ENCODE measurements around the gene ADAMTSL5.
"Not testable (repeated sequence)": the region's sequence is repeated elsewhere in the genome, so short reads cannot be mapped to it uniquely, and the experiment has no call there.

The ADAMTSL5 gene

GRCh38 chr19:1524287-1524971, 11.6 kb upstream of the ADAMTSL5 start:
- Mint-ChIP-seq H3K4me1 (ENCODE audit: low read depth) (peaks cover 6% of the 10 kb centered on the region), H3K27me3 (peaks cover 17% of the 10 kb centered on the region), H3K27ac (no peak overlapping the region), H3K9me3 (ENCODE audit: low read depth) (no peaks in the 10 kb centered on the region), H3K36me3 (no peaks in the 10 kb centered on the region), H3K4me3 (peak overlapping the region; percentile 64)

DNA sequence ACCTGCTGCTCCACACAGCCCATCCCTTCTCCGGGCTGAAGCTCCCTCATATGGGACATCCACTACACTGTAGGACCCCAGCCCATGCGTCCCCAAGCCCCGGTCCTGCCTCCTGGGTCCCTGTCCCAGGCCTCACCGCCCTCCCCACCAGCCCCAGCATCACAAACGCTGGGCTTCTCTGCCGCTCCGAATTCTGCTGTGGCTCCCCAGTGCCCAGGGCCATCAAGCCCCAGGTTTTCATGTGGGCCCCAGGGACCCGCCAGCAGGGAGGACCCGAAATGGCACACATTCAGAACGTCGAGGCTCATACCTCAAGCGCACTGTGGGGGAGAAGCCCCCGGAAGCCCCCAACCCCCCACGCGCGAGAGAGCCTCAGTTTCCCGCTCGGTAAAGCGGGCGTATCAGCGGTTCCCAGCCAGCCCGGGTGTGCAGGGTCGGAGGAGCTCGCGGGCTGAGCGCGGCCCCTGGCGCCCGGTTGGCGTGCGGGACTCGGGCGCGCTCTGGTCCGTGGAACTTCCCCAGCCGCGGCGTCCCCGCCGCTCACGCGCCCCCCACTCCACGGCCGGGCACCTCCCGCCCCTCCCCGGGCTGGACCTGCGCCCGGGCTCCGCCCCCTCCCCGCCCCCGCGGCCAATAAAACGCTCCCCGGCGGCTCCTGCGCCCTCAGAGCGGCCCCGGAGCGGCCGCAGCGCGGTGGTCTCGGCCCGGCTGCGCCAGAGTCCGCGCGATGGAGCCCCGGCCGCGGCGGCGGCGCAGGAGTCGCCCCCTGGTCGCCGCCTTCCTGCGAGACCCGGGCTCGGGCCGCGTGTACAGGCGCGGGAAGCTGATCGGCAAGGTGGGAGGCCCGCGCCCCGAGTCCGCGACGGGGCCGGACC, 10.8 kb upstream of the ADAMTSL5 start, which contains the start of gene PLK5:
TSS of gene PLK5 (plus strand) at position 666 of the 875 bp plus-strand sequence. CDS start 2,920 bp downstream, outside the sequence.
- H3K4me1 Mint-ChIP-seq (ENCODE audit: low read depth) = peaks cover 6% of the 10 kb centered on the region
- peak within 1 kb of the TSS; percentile 64 for H3K4me3 Mint-ChIP-seq
- no peaks in the 10 kb centered on the region for H3K36me3 Mint-ChIP-seq
- H3K9me3 Mint-ChIP-seq (ENCODE audit: low read depth) = no peaks in the 10 kb centered on the region
- peaks cover 17% of the 10 kb centered on the region for H3K27me3 Mint-ChIP-seq
- no peak within 1 kb of the TSS for H3K27ac Mint-ChIP-seq

GRCh38 chr19:1522838-1523237, 10.0 kb upstream of the ADAMTSL5 start:
- no peaks in the 10 kb centered on the region for H3K9me3 Mint-ChIP-seq (ENCODE audit: low read depth)
- no peak overlapping the region for H3K4me3 Mint-ChIP-seq
- H3K4me1 Mint-ChIP-seq (ENCODE audit: low read depth) = peaks cover 6% of the 10 kb centered on the region

GRCh38 chr19:1522061-1522460, 9.2 kb upstream of the ADAMTSL5 start:
- Mint-ChIP-seq H3K4me1 (ENCODE audit: low read depth) (peaks cover 6% of the 10 kb centered on the region), H3K27ac (no peak overlapping the region), H3K4me3 (no peak overlapping the region), H3K9me3 (ENCODE audit: low read depth) (no peaks in the 10 kb centered on the region), H3K36me3 (no peaks in the 10 kb centered on the region), H3K27me3 (peaks cover 17% of the 10 kb centered on the region)

More at GRCh38 chr19:1522838-1523237, 10.0 kb upstream of the ADAMTSL5 start:
- Mint-ChIP-seq H3K27ac (no peak overlapping the region), H3K27me3 (peaks cover 17% of the 10 kb centered on the region), H3K36me3 (no peaks in the 10 kb centered on the region)

DNA sequence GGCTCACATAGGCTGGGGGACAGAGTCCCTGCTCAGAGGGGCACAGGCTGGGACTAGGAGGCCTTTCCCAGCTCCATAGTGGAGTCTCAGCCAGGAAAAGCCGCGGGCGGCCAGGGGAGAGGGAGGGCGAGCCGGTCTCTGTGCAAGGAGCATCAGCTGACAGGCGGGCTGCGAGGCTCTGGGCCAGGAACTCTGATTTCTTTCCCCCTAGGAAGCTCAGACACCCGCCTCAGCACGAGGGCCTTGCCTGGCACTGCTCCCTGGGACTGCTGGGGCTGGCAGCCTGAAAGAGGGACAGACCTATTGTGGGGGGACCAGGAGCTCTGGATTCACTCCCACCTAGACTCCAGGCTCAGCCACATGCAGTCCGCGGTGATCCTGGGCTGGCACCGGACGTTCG, 8.8 kb upstream of the ADAMTSL5 start:
- H3K4me3 Mint-ChIP-seq = no peak overlapping the region
- H3K27me3 Mint-ChIP-seq = peaks cover 17% of the 10 kb centered on the region
- H3K9me3 Mint-ChIP-seq (ENCODE audit: low read depth) = no peaks in the 10 kb centered on the region
- peaks cover 6% of the 10 kb centered on the region for H3K4me1 Mint-ChIP-seq (ENCODE audit: low read depth)
- H3K36me3 Mint-ChIP-seq = no peaks in the 10 kb centered on the region
- H3K27ac Mint-ChIP-seq = no peak overlapping the region

GRCh38 chr19:1520203-1520780, 7.5 kb upstream of the ADAMTSL5 start:
- no peaks in the 10 kb centered on the region for H3K9me3 Mint-ChIP-seq (ENCODE audit: low read depth)
- H3K4me3 Mint-ChIP-seq = no peak overlapping the region
- no peaks in the 10 kb centered on the region for H3K36me3 Mint-ChIP-seq
- peaks cover 11% of the 10 kb centered on the region for H3K27me3 Mint-ChIP-seq
- no peak overlapping the region for H3K27ac Mint-ChIP-seq
- H3K4me1 Mint-ChIP-seq (ENCODE audit: low read depth) = peaks cover 6% of the 10 kb centered on the region

DNA sequence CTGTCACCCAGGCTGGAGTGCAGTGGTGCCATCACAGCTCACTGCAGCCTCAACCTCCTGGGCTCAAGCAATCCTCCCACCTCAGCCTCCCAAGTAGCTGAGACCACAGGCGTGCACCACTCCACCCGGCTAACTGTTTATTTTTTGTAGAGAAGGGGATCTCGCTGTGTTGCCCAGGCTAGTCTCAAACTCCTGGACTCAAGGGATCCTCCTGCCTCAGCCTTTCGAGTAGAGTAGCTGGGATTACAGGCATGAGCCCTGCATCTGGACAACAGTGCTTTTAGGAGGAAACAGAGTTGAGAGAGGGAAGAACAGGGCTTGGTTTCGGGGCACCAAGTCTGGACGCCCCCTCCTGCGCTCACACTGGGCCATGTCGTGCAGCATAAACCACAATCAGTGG, 7.0 kb upstream of the ADAMTSL5 start:
- not testable (repeated sequence) for H3K4me3 Mint-ChIP-seq; H3K36me3 Mint-ChIP-seq; H3K4me1 Mint-ChIP-seq (ENCODE audit: low read depth); H3K27ac Mint-ChIP-seq; H3K9me3 Mint-ChIP-seq (ENCODE audit: low read depth); H3K27me3 Mint-ChIP-seq

GRCh38 chr19:1518471-1518870, 5.7 kb upstream of the ADAMTSL5 start:
- Mint-ChIP-seq H3K4me1 (ENCODE audit: low read depth) (no peaks in the 10 kb centered on the region), H3K27ac (no peak overlapping the region), H3K27me3 (peaks cover 5% of the 10 kb centered on the region), H3K9me3 (ENCODE audit: low read depth) (no peaks in the 10 kb centered on the region), H3K4me3 (no peak overlapping the region), H3K36me3 (no peaks in the 10 kb centered on the region)

DNA sequence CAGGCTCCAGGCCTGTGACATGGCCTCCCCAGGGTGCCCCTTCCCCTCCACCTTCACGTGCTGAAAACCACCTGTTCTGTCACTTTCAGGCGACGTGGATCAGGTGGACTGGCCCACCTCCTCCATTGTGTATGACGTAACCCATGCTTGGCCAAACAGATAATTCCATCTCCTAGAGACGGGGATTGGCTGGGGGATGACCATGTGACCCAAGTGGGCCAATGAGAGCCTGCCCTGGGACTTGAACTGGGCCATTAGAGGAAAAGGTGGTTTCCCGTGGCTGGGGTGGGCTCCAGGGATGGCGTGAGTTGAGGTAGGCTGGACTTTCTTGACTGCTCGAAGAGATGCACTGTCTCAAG, 3.6 kb upstream of the ADAMTSL5 start:
- Mint-ChIP-seq H3K27ac (no peak overlapping the region), H3K4me1 (ENCODE audit: low read depth) (peaks cover 4% of the 10 kb centered on the region), H3K27me3 (peaks cover 1% of the 10 kb centered on the region)

DNA sequence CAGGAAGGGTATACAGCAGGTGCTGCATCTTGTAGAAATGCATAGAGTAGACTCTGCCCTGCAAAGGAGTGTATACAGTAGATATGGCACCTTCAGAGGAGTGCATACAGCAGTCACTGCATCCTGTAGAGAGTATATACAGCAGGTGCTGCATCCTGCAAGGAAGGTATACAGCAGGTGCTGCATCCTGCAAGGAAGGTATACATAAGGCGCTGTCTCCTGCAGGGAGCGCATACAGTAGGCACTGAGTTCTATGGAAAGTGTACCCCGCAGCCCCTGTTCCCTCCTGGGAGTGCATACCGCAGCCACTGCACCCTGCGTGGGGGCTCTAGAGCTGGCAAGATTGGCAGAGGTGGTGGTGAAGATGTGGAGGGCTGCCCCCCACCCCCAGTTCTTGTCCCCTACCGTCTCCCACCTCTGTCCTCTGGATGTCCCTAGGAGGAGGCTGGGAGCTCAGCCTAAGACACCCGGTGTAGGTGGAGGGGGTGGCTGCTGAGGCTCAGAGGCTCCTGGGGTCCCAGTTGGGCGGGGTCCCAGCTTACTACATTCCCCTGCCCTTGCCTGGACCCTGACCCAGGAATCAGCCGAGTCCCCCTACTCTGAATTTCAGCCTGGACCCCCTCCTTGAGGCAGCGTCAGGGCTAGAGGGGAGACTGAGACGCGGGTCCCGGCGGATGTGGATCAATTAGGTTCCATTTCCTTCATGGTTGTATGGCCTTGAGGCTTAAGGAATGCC, 2.3 kb upstream of the ADAMTSL5 start:
- H3K27ac Mint-ChIP-seq = no peak overlapping the region

More for the DNA sequence above, 3.6 kb upstream of the ADAMTSL5 start:
- Mint-ChIP-seq H3K4me3 (no peak overlapping the region), H3K36me3 (no peaks in the 10 kb centered on the region), H3K9me3 (ENCODE audit: low read depth) (no peaks in the 10 kb centered on the region)

GRCh38 chr19:1514295-1514661, 1.5 kb upstream of the ADAMTSL5 start:
- H3K27me3 Mint-ChIP-seq = no peaks in the 10 kb centered on the region
- H3K27ac Mint-ChIP-seq = no peak overlapping the region
- no peaks in the 10 kb centered on the region for H3K9me3 Mint-ChIP-seq (ENCODE audit: low read depth)
- H3K4me1 Mint-ChIP-seq (ENCODE audit: low read depth) = peaks cover 14% of the 10 kb centered on the region
- H3K36me3 Mint-ChIP-seq = no peaks in the 10 kb centered on the region
- peak overlapping the region; percentile 17 for H3K4me3 Mint-ChIP-seq

More for the DNA sequence above, 2.3 kb upstream of the ADAMTSL5 start:
- H3K27me3 Mint-ChIP-seq = no peaks in the 10 kb centered on the region
- peaks cover 9% of the 10 kb centered on the region for H3K4me1 Mint-ChIP-seq (ENCODE audit: low read depth)
- H3K36me3 Mint-ChIP-seq = no peaks in the 10 kb centered on the region
- no peak overlapping the region for H3K4me3 Mint-ChIP-seq
- H3K9me3 Mint-ChIP-seq (ENCODE audit: low read depth) = no peaks in the 10 kb centered on the region

GRCh38 chr19:1513499-1514294, 878 bp upstream of the ADAMTSL5 start:
- Mint-ChIP-seq H3K27me3 (no peaks in the 10 kb centered on the region), H3K4me3 (peak overlapping the region; percentile 17)

GRCh38 chr19:1511318-1512317, 1.2 kb downstream of the ADAMTSL5 start:
- Mint-ChIP-seq H3K27ac (no peak overlapping the region), H3K27me3 (no peaks in the 10 kb centered on the region), H3K4me1 (ENCODE audit: low read depth) (peaks cover 22% of the 10 kb centered on the region), H3K36me3 (no peaks in the 10 kb centered on the region), H3K9me3 (ENCODE audit: low read depth) (no peaks in the 10 kb centered on the region), H3K4me3 (peak overlapping the region; percentile 78)

More at GRCh38 chr19:1513499-1514294, 878 bp upstream of the ADAMTSL5 start:
- peaks cover 16% of the 10 kb centered on the region for H3K4me1 Mint-ChIP-seq (ENCODE audit: low read depth)
- no peaks in the 10 kb centered on the region for H3K36me3 Mint-ChIP-seq
- H3K9me3 Mint-ChIP-seq (ENCODE audit: low read depth) = no peaks in the 10 kb centered on the region
- H3K27ac Mint-ChIP-seq = no peak overlapping the region
